ENCODE measurements around the gene YY1.

The YY1 gene

DNA sequence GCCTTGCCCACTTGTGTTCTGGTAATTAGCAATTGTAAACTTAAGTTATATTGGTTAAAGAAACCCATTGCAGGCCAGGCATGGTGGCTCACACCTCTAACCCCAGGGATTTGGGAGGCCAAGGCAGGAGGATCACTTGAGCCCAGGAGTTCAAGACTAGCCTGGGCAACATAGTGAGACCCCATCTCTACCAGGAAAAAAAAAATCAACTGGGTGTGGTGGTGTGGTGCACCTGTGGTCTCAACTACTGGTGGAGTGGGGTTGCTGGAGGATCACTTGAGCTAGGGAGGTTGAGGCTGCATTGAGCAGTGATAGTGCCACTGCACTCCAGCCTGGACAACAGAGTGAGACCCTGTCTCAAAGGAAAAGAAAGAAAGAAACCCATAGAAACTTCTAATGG, 13.7 kb downstream of the YY1 start:
- DNase-seq (ENCODE audit: low read depth): no peak
- H3K4me3 ChIP-seq (ENCODE audit: low read depth, low read length): no peak overlapping the region
- TF ChIP-seq, protein P1, sequence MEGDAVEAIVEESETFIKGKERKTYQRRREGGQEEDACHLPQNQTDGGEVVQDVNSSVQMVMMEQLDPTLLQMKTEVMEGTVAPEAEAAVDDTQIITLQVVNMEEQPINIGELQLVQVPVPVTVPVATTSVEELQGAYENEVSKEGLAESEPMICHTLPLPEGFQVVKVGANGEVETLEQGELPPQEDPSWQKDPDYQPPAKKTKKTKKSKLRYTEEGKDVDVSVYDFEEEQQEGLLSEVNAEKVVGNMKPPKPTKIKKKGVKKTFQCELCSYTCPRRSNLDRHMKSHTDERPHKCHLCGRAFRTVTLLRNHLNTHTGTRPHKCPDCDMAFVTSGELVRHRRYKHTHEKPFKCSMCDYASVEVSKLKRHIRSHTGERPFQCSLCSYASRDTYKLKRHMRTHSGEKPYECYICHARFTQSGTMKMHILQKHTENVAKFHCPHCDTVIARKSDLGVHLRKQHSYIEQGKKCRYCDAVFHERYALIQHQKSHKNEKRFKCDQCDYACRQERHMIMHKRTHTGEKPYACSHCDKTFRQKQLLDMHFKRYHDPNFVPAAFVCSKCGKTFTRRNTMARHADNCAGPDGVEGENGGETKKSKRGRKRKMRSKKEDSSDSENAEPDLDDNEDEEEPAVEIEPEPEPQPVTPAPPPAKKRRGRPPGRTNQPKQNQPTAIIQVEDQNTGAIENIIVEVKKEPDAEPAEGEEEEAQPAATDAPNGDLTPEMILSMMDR (IDR thresholded peaks at IDR 0.05; ENCODE audit: low read depth, low read length, missing control alignments): no peak

DNA sequence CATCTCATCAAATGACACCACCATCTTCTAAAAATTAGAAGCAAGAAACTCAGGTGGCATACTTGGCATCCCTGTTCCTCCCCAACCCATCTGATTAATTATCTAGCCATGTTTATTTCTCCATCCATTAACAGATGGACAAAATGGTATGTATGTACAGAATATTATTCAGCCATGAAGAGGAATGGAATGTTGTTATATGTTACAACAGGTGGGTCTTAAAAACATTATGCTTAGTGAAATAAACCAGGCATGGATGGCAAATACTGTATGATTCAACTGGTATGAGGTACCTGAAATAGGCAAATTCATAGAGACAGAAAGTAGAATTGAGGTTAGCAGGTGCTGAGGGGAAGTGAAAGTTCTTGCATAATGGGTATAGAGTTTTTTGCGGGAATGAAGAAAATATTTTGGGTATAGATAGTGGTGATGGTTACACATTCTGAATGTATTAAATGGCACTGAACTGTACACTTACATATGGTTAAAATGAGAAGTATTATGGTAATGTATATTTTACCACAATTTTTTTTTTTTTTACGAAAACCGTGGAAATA, 17.5 kb downstream of the YY1 start:
- no peak overlapping the region for H3K4me3 ChIP-seq (ENCODE audit: low read depth, low read length)
- TF ChIP-seq, protein P1 (IDR thresholded peaks at IDR 0.05; ENCODE audit: low read depth, low read length, missing control alignments): no peak
- DNase-seq (ENCODE audit: low read depth): peak; percentile 50

DNA sequence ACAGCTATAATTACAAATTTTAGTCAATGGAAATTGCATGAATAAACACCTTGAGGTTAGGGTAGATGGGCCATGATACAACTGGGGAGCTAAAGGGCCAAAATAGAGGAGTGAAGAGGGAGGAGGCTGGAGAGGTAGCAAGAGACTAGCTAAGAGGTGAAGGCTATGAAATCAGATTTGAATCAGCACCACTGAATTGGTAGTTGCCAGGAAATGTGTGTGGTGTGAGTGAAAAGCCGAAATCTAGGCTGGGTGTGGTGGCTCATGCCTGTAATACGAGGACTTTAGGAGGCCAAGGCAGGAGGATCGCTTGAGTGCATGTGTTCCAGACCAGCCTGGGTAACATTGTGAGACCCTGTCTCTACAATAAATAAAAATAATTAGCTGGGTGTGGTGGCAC, 22.7 kb downstream of the YY1 start:
- TF ChIP-seq, protein P1 (IDR thresholded peaks at IDR 0.05; ENCODE audit: low read depth, low read length, missing control alignments): no peak
- no peak for DNase-seq (ENCODE audit: low read depth)

DNA sequence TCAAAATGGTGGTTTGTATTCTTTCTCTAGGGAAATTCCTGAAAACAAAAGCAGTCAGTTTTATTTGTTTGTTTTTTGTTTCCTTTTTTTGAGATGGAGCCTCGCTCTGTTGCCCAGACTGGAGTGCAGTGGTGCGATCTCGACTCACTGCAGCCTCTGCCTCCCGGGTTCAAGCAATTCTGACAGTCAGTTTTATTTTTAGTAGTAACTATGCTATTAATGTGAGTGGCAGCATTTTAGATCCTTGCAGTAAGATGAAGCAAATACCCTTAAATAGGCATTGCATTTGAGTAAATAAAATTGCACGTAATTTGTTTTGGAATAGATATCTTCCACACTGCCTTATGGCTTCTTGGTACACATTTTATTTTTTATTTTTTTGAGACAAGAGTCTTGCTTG, 23.6 kb downstream of the YY1 start:
- DNase-seq (ENCODE audit: low read depth): no peak
- TF ChIP-seq, protein P1 (IDR thresholded peaks at IDR 0.05; ENCODE audit: low read depth, low read length, missing control alignments): no peak
- H3K4me3 ChIP-seq (ENCODE audit: low read depth, low read length): no peak overlapping the region

More for the DNA sequence above, 22.7 kb downstream of the YY1 start:
- no peak overlapping the region for H3K4me3 ChIP-seq (ENCODE audit: low read depth, low read length)

DNA sequence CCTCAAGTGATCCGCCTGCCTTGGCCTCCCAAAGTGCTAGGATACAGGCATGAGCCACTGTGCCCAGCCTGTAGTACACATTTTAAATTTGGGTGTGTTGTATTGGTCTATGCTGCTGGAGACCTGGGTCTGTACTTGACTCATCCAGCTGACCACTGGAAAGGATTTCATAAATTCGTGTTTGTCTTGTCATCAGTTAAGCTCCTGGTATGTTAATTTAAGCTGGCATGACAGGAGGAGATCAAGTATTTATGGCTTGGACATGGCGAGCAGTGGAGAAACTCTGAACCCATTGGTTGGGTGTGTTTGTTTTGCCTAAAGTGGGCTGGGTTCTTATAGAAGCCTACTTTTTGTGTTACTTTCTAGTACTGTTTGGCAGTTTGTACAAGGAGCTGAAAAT, 24.2 kb downstream of the YY1 start:
- H3K4me3 ChIP-seq (ENCODE audit: low read depth, low read length): no peak overlapping the region
- TF ChIP-seq, protein P1 (IDR thresholded peaks at IDR 0.05; ENCODE audit: low read depth, low read length, missing control alignments): no peak
- no peak for DNase-seq (ENCODE audit: low read depth)

DNA sequence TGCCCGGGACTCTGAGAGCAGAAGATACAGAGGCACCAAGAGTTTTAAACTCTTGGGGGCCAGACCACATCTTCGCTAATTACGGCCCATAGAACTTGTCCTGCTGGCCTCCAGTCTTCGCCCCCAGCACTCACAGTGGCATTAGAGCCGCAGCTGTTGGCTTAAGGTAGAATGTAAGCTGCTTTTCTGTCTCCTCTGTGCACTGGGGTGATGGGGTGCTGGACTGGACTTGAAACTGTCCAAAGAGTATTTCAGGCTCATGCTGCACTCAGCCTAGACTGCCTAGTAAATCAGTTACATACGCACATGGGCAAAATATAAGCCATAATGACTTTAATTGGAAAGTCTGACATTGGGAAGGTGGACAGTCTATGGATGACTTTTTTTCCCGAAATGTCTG, 29.0 kb downstream of the YY1 start:
- TF ChIP-seq, protein P1 (IDR thresholded peaks at IDR 0.05; ENCODE audit: low read depth, low read length, missing control alignments): no peak
- no peak for DNase-seq (ENCODE audit: low read depth)
- no peak overlapping the region for H3K4me3 ChIP-seq (ENCODE audit: low read depth, low read length)

DNA sequence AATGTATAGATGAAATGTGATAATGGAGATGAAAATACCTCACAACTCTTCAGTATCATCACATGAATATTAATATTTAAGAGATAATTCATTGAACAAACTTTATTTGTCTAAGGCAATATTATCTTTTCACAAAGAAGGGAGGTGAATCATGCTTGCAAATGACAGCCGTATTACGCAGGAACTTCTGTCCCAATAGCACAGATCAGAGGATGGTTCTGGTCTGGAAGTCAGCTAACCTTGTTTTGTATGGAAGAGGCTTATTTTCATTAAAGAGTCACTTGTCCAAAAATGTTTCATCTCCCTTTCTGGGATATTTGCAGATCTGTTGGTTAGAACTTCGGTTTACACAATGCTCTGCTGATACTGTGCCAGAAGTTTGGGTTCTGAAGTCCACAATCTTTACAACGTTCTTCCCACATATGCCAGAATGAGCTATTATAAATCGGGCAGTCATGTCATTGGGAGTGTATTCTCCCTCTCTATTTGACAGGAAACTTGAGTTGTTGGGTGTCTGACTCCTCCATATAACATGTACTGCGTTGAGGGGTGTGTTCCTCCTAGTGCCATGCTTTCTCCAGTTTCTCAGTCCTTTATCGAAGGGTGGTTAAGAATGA, 29.8 kb downstream of the YY1 start:
- H3K4me3 ChIP-seq (ENCODE audit: low read depth, low read length): no peak overlapping the region
- TF ChIP-seq, protein P1 (IDR thresholded peaks at IDR 0.05; ENCODE audit: low read depth, low read length, missing control alignments): no peak
- DNase-seq (ENCODE audit: low read depth): no peak
